Fibroblast of skin of left quadriceps (primary cell): ENCODE measurements around the gene SLC17A5.
"Not testable (repeated sequence)": the region's sequence is repeated elsewhere in the genome, so short reads cannot be mapped to it uniquely, and the experiment has no call there.

Experiments
- DNase-seq, 2 experiments: peaks; one replicate each; pipeline ENCODE4 v3.0.0-alpha.2; 2013; ENCODE audit warnings: low read depth in 2 of 2

The SLC17A5 gene, protein sequence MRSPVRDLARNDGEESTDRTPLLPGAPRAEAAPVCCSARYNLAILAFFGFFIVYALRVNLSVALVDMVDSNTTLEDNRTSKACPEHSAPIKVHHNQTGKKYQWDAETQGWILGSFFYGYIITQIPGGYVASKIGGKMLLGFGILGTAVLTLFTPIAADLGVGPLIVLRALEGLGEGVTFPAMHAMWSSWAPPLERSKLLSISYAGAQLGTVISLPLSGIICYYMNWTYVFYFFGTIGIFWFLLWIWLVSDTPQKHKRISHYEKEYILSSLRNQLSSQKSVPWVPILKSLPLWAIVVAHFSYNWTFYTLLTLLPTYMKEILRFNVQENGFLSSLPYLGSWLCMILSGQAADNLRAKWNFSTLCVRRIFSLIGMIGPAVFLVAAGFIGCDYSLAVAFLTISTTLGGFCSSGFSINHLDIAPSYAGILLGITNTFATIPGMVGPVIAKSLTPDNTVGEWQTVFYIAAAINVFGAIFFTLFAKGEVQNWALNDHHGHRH

DNA sequence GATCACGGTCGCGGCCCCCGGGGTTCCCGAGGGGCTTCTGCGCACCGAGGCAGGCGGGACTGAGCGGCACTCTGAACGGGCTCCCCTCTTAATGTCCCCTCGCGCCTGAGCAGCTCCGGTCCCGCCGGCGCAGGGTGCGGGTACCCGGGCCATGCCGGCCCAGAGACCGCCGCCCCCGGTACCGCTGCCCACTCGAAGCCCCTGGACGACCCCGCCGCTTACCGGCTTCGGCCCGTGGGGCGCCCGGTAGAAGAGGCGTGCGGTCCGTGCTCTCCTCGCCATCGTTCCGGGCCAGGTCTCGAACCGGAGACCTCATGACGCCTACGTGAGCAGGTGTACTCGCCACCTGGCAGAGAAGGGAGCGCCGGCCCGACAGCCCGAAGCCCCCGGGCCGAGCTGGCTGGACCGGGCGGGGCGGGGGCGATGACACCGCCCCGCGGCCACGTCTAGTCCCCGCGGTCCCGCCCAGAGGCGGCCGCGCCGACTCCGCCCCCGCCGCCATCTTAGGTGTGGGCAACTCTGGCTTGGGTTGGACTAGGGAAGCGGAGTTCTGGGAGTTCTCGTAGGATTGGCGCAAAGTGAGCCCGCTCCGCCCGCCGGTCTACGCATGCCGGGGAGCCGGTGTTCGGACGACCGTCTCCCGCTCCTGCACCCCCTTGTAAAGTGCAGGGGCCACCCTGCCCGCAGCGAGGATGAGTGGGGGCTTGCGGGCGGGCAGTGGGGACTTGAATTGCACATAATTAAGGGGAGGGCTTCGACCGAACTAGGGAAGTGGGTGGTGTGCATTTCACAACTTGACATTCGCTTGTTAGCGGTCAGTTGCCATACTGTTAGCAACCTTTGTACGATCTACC is at the start of gene SLC17A5:
Gene SLC17A5 (minus strand): TSS at position 422 of the 854 bp plus-strand sequence. CDS start 106 bp downstream, at position 316.
- DNase-seq = peak; percentile 84 to 86

DNA sequence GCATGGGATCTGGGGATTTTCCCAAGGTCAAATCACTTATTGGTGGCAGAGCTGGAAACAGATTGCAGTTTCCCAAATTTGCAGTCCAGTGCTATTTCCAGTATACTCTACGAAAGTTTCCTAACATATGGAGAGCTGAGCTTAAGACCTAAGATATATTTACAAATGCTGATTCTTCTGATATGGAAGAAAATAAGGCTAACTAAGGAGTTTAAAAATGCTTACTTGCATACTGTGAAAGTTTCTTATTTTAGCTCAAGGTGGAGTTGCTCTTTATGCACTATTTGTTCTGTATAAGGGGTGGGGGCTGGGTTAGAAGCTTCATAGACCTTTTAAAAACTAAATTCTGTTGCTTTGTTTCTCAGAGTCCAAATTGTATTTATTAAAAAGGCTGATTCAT is 49.7 kb upstream of the SLC17A5 start:
- DNase-seq = no peak

DNA sequence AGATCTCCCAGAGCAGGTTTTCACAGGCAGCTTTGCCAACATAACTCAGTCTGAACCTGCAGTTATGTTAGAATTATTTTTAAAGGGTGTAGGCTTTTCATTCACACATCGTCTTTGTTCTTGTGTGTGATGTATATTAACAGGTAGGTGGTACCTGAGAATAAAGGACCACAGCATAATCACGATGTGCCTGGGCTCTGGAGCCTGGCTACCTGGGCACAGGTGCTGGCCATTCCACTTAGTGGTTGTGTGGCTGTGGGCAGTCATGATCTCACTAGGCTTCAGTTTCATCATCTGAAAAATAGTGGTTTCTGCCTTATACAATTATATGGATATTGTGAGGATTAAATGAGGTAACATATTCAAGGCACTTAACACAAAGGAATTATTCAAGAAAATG is 48.7 kb upstream of the SLC17A5 start:
- no peak for DNase-seq

DNA sequence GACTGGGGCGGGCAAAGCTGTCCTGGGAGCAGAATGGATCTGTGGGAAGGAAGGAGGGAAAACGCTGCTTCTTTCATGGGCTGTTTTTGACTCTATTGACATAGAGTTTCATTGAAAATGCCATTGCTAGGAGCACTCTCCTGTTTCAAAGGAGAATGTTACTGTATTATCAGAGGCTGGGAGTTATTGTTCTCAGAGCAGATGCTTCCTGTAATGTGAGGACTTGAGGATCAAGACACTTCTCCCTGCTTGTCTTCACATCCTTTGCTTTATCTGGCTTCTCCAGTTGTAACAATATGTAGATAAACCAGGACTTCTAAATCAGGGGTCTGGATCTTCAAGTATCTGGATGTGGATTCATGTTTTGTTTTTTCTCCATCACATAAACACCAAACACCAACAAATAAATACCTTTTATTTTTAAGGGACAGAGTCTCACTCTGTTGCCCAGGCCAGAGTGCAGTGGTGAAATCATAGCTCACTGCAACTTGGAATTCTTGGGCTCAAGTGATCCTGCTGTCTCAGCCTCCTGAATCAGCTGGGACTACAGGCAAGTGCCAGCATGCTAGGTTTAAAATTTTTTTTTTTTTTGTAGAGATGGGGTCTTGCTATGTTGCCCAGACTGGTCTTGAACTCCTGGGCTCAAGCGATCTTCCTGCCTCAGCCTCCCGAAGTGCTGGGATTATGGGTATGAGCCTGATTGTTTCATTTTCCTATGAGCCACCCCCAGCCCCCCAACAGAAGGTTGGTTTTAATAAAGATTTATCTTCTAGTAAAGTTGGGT is 46.1 kb upstream of the SLC17A5 start:
- no peak for DNase-seq

DNA sequence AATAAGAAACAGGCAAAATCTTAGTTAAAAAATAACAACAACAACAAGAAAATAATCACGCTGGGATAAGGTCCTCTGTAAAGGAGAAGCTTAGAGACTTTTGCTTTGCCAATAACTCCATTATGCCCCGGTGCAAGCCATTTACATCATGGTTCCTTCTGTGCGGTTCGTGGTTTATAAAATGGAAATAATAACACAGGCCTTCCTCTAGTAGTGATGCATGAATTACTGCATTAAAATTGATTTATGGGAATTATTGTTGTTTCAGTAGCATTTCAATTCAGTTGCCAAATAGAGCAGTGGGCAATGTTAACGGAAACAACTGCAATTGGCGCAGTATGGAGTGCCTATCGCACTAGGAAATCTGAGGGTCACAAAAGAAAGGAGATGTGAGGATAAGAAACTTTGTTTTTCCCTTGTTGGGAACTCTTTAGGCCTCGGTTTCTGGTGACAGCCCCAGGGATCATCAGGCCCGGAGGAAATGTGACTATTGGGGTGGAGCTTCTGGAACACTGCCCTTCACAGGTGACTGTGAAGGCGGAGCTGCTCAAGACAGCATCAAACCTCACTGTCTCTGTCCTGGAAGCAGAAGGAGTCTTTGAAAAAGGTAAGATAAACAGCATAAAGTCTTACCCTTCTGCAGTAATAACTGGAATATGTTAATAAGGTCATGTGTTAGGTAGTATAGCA is 43.3 kb upstream of the SLC17A5 start:
- no peak for DNase-seq

DNA sequence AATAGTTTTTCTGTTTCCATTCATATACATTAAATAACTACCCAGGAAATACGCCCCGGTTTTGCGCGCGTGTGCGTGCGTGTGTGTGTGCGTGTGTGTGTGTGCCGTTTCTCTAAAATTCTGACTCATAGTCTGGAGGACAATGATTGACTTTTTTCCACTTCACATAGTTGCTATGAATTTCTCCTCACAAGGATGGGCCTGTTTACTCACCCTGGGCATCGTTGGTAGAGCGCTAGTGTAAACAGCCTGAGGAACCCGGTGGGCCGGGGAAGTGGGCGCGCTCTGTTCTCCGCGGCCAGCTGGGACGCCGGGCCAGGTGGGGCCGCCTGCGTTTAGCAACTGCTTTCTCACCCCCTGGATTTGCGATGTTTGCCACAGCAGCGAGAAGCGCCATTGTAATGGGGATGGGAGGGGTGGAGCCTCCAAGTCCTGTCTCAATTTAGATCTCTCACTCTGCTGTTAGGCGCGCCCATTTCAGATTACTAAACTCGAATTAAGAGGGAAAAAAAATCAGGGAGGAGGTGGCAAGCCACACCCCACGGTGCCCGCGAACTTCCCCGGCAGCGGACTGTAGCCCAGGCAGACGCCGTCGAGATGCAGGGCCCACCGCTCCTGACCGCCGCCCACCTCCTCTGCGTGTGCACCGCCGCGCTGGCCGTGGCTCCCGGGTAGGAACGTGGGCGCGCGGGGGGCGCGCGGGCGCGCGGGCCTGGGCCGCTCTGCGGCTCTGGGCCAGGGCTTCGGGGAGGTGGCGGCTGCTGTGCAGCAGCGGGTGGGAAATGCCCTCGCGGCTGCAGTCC is 42.0 kb upstream of the SLC17A5 start, which contains the start of gene CD109:
Gene CD109 (plus strand): TSS at position 585 of the 803 bp plus-strand sequence. CDS start 13 bp downstream, at position 598.
- peak; percentile 55 to 56 for DNase-seq

DNA sequence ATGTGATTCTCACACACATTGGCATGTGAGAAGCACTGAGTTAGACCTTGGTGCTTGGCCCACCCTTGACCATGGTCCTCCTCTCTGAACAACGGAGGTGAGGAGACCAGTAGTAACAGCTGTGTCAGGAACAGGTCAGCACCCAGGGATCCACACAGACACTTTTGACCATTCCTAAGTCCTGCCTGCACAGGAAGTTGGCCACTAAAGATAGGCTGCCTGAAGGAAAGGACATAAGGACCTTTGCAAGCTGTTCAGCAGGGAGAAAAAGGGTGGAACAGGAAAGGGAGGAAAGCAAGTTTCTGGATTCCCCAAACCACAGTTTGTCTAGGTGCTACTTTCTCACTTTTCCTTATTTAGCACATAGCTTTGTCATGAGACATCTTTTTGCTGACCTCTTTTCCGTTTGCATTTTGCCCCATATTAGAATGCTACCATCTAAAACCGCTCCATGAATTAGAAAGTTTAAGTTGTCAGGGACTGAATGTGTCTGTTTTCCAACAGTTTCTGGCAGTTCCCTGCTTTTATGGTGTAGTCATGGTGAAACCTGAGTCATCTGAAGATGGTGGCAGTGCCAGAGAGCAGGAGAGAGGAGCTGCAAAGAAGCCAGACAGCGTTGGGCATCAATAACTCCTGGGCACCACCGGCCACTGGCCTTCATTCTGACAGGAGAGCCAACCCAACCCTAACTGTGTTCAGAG is 41.1 kb upstream of the SLC17A5 start:
- peak in 1 of 2 experiments; percentile 29 for DNase-seq

DNA sequence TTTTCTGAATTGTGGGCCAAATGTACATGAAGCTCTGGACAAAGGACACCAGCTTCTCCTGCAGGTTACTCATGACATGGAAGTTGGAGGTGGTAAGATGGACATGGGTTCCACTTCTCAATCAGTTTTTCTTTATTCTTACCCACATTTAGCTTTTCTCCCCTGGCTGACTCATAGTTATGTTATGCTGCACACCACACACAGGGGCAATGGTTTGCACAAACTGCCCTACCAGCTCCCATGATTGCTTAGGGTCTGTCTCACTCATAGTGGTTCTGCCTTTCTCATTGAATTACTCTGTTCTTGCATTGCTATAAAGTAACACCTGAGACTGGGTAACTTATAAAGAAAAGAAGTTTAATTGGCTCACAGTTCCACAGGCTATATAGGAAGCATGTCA is 37.7 kb upstream of the SLC17A5 start:
- DNase-seq = no peak

DNA sequence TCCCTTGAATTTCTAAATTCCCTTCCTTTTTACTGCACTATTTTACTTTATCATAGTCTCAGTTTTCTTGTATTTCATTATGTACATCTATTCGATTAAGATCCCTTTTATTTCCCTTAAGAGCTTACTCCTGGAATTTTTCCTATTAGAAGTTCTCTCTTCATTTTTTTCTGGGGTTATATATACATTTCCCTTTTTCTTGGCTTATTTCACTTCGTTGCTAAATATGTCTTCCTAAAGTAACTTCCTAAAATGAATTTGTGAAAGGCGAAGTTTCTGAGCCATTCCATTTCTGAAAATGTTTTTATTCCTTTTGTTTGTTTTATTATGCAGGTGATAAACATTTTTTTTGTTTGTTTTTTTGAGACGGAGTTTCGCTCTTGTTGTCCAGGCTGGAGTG is 36.3 kb upstream of the SLC17A5 start:
- DNase-seq = no peak

DNA sequence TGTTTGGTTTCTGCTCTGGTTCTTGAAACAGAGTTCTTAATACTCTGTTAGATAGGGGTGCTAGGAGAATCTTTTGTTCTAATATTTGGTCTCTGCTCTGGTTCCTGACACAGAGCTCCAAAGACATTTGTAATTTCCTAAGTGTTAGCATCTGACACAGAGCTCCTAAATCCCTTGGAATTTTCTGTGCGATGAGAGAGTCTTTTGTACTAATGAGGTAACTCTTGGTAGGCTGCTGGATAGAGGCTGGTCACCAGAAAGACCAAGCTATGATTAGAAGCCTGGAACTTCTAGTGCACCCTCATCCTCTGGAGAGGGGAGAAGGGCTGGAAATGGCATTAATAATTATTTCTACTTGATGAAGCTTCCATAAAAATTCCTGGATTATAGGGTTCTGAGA is 34.6 kb upstream of the SLC17A5 start:
- DNase-seq = no peak

DNA sequence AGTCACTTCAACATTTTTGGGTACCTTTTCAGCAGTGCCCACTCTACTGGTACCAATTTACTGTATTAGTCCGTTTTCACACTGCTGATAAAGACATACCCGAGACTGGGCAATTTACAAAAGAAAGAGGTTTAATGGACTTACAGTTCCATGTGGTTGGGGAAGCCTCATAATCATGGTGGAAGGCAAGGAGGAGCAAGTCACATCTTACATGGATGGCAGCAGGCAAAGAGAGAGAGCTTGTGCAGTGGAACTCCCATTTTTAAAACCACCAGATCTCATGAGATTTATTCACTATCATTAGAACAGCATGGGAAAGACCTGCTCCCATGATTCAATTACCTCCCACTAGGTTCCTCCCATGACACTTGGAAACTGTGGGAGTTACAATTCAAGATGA is 29.8 kb upstream of the SLC17A5 start:
- not testable (repeated sequence) for DNase-seq

DNA sequence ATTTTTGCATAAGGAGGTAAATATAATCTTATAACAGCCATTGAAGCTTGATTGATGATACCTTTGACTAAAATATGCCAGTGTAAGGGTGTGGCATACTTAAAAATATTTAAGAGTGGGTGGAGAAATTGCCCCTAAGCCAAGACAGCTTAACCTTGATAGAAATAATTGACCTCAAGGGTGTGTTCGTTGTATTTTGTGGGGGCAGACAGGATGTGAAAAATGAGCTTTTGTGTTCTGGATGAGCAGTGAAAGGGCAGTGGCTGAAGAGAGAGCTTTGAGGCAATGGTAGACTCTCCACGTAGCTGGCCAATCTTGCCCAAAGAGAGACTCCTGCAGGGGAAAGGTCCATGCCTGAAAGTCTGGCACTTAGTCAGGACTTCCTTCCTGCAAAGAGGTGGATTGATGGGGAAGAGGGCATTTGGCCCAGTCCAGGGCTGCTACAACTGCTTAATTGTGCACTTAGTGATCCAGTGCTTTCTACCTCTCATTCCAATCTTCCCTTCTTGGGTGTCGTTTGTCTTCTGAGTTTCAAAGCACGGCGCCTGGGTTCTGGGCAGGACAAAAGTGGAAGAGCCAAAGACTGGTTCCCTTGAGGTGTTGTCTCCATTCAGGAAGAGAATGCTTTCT is 26.6 kb upstream of the SLC17A5 start:
- DNase-seq = no peak

DNA sequence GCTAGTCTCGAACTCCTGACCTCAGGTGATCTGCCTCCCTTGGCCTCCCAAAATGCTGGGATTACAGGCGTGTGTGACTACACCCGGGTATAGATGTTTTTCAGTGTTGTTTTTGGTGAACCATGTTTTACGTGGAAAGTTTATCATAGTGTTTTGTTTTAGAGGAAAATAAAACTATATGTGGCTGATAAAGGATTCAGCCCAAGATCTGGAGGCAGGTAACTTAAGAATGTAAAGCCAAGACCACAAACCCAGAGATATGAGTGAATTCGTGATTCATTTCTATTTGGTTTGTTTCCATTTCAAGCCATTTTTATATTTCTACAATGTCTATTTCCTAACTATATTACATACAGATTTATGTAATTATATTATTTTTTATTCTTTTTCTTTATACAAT is 26.1 kb upstream of the SLC17A5 start:
- not testable (repeated sequence) for DNase-seq

DNA sequence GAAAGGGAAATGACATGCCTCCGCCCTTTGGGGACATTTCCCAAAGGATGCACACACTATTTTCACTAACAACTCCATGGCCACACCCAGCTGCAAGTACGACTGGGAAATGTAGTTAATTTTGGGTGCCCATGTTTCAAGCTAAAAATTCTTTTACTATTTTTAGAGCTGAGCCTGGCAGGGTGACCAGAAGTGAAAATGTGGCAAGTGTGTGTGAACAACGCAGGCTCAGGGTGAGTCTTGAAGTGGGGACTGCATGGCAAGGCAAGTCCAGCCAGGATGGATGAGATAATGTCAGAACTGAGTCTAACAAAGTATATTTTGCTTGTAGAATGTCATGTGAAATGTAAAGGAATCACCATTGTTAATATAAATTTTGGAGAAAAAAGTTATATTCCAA is 25.2 kb upstream of the SLC17A5 start:
- no peak for DNase-seq

DNA sequence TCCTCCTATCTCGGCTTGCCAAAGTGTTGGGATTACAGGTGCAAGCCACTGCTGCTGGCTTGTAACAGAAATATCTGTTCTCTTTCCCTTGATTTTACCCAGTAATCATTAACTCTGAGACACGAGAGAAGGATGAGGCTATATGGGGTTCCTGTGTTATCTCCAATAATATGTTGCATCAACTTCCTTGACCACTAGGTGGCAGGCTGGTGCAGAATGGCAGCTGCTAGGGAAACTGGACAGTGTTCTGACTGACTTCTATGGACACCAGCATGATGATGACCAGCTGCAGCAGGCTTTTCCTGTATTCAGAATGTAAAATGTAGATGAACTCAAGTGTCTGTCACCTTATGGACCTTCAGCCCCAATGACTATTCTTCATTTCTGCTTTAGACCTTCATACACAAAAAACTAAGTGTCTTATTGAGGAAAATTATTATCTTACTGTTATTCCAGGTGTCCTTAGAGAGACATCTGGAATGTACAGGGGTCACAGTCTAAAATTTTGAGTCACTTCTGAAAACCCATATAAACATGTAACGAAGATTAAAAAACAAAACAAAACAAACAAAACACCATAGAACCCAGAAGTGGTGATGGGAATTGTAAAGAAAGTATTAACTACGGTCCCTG is 21.8 kb upstream of the SLC17A5 start:
- peak; percentile 37 to 49 for DNase-seq

DNA sequence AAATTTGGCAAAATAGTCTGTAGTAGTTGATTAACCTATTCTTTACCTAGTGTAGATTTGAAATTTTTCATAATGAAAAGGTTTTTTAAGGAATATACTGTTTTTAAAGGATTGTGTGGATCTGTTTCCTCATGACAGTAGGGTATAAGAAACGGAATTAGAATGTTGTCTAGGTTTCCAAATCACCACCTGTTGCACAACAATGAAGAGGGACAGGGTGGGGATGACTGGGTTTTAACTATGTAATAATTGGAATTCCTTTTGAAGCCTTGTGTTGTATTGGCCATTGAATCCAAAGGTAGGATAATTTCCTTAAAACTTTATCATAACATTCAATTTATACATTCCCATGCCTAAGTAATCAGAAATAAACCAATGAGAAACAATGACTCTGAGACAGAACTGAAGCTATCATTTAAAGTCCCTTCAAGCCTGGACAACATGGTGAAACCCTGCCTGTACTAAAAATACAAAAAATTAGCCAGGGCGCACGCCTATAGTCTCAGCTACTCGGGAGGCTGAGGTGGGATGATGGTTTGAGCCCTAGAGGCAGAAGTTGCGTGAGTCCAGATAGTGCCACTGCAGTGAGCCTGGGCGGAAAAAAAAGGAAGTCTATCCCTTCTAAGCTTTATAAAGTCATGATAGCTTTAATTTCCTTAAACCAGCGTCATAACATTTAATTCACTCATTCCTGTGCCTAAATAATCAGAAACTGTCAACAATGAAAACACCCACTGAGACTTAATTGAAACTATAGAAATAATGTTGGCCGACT is 18.3 kb upstream of the SLC17A5 start:
- DNase-seq = no peak

DNA sequence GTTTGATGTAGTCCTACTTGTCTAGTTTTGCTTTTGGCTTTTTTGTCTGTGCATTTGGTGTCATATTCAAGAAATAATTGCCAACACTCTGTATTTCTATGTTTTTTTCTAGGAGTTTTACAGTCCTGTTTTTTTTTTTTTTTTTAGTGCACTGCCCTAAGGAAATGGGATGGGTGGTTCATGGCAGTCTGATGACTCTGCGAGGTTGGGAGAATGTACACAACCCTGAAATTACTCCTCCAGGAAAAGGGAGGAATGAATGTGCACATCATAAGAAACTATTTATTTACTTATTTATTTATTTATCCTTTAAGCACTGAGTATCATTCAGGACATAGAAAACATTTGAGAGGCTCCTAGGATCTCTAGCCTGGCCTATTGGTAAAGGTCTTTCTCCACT is 15.2 kb upstream of the SLC17A5 start:
- no peak for DNase-seq

DNA sequence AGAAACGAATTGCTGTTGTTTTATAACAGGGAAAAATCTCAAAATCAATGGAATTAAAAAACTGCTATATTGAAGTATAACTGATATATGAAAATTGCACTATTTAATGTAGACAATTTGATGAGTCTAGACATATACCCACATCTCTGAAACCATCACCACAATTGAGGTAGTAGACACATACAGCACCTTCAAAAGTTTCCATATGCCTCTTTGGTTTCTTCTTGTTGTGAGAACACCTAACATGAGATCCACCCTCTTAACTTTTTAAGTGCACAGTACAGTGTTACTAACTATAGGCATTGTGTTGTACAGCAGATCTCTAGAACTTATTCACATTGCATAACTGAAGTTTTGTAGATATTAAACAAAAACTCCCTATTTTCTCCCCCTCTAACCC is 14.0 kb upstream of the SLC17A5 start:
- DNase-seq = no peak
